ENCODE measurements around the gene PIK3C2B.
A peak's percentile ranks its signal among the peaks of the same experiment; 100 is the strongest.

PIK3C2B gene

GRCh38 chr1:204528677-204529076 lies 34.1 kb upstream of the PIK3C2B start:
- no peaks in the 10 kb centered on the region for H3K9me3 ChIP-seq (ENCODE audit: insufficient read depth, low read depth, low read length)
- H4K20me1 ChIP-seq (ENCODE audit: insufficient read depth, low read length, poor library complexity, severe bottlenecking): peaks cover 10% of the 10 kb centered on the region
- H2AFZ ChIP-seq (ENCODE audit: low read length): no peak overlapping the region
- no peaks in the 10 kb centered on the region for H3F3A ChIP-seq (ENCODE audit: low read depth)
- H3K9me2 ChIP-seq (replicated peaks; ENCODE audit: low read depth, low read length): no peaks in the 10 kb centered on the region
- no peak overlapping the region for H3K4me3 ChIP-seq (ENCODE audit: low read length, poor library complexity, severe bottlenecking)
- H3K4me1 ChIP-seq (ENCODE audit: insufficient read depth, low read length, poor library complexity, severe bottlenecking): peaks cover 6% of the 10 kb centered on the region
- peaks cover 84% of the 10 kb centered on the region for H3K36me3 ChIP-seq (ENCODE audit: insufficient read depth, low read length)
- peaks cover 40% of the 10 kb centered on the region for H3K79me2 ChIP-seq (ENCODE audit: insufficient read depth, low read length)
- no peak overlapping the region for H3K9ac ChIP-seq (ENCODE audit: low read depth, low read length, poor library complexity, severe bottlenecking)
- no peak for TF ChIP-seq CTCF (conservative IDR thresholded peaks at IDR 0.05; ENCODE audit: low read length)
- TF ChIP-seq EZH2phosphoT487 (IDR thresholded peaks at IDR 0.05; ENCODE audit: borderline replicate concordance): no peak
- H3K4me2 ChIP-seq (ENCODE audit: low read depth, low read length, poor library complexity, severe bottlenecking): no peak overlapping the region
- no peaks in the 10 kb centered on the region for H3K27me3 ChIP-seq (ENCODE audit: insufficient read depth, low read length, poor library complexity, severe bottlenecking)

GRCh38 chr1:204528241-204528640 lies 33.6 kb upstream of the PIK3C2B start:
- TF ChIP-seq EZH2phosphoT487 (IDR thresholded peaks at IDR 0.05; ENCODE audit: borderline replicate concordance) (no peak), CTCF (conservative IDR thresholded peaks at IDR 0.05; ENCODE audit: low read length) (no peak)
- Histone ChIP-seq H3K9ac (ENCODE audit: low read depth, low read length, poor library complexity, severe bottlenecking) (no peak overlapping the region), H3K27me3 (ENCODE audit: insufficient read depth, low read length, poor library complexity, severe bottlenecking) (no peaks in the 10 kb centered on the region), H3K4me2 (ENCODE audit: low read depth, low read length, poor library complexity, severe bottlenecking) (no peak overlapping the region), H3K9me3 (ENCODE audit: insufficient read depth, low read depth, low read length) (no peaks in the 10 kb centered on the region; the same call in 1 of the 2 replicates), H3F3A (ENCODE audit: low read depth) (no peaks in the 10 kb centered on the region), H3K79me2 (ENCODE audit: insufficient read depth, low read length) (peaks cover 44% of the 10 kb centered on the region), H3K4me1 (ENCODE audit: insufficient read depth, low read length, poor library complexity, severe bottlenecking) (peaks cover 6% of the 10 kb centered on the region), H3K4me3 (ENCODE audit: low read length, poor library complexity, severe bottlenecking) (no peak overlapping the region), H3K9me2 (replicated peaks; ENCODE audit: low read depth, low read length) (no peaks in the 10 kb centered on the region), H2AFZ (ENCODE audit: low read length) (no peak overlapping the region), H4K20me1 (ENCODE audit: insufficient read depth, low read length, poor library complexity, severe bottlenecking) (peaks cover 10% of the 10 kb centered on the region), H3K36me3 (ENCODE audit: insufficient read depth, low read length) (peaks cover 80% of the 10 kb centered on the region)

- no peak overlapping the region for H2AFZ ChIP-seq (ENCODE audit: low read length)
- H3K79me2 ChIP-seq (ENCODE audit: insufficient read depth, low read length): peaks cover 72% of the 10 kb centered on the region
- peak overlapping the region; percentile 25 for H3K4me2 ChIP-seq (ENCODE audit: low read depth, low read length, poor library complexity, severe bottlenecking)
- peaks cover 22% of the 10 kb centered on the region for H4K20me1 ChIP-seq (ENCODE audit: insufficient read depth, low read length, poor library complexity, severe bottlenecking)
- H3K4me3 ChIP-seq (ENCODE audit: low read length, poor library complexity, severe bottlenecking): no peak overlapping the region
- H3K9me2 ChIP-seq (replicated peaks; ENCODE audit: low read depth, low read length): no peaks in the 10 kb centered on the region
- TF ChIP-seq CTCF (conservative IDR thresholded peaks at IDR 0.05; ENCODE audit: low read length) (no peak), EZH2phosphoT487 (IDR thresholded peaks at IDR 0.05; ENCODE audit: borderline replicate concordance) (no peak)
- peak overlapping the region; percentile 50 for H3K9ac ChIP-seq (ENCODE audit: low read depth, low read length, poor library complexity, severe bottlenecking)
- no peaks in the 10 kb centered on the region; the same call in 1 of the 2 replicates for H3K9me3 ChIP-seq (ENCODE audit: insufficient read depth, low read depth, low read length)
- peaks cover 47% of the 10 kb centered on the region for H3K36me3 ChIP-seq (ENCODE audit: insufficient read depth, low read length)
- no peaks in the 10 kb centered on the region for H3K27me3 ChIP-seq (ENCODE audit: insufficient read depth, low read length, poor library complexity, severe bottlenecking)
- H3K4me1 ChIP-seq (ENCODE audit: insufficient read depth, low read length, poor library complexity, severe bottlenecking): peaks cover 23% of the 10 kb centered on the region
- peaks cover 11% of the 10 kb centered on the region; the same call in 1 of the 2 replicates for H3F3A ChIP-seq (ENCODE audit: low read depth)
These were observed 30.4 kb upstream of the PIK3C2B start for GRCh38 chr1:204524986-204525385.
